GDM1 (cell line): ENCODE results near the gene TFAP2E.

Experiments used
- DNase-seq: peaks from one replicate; lab custom pipeline; 2025; lab: John Stamatoyannopoulos, UW

Gene TFAP2E

GRCh38 chr1:35557118-35557610, 15.9 kb upstream of the TFAP2E start, which contains the start of gene KIAA0319L:
KIAA0319L (minus strand) TSS chr1:35557403; CDS start chr1:35554491, 2,912 bp downstream.
- no peak for DNase-seq

GRCh38 chr1:35557611-35558373, 15.3 kb upstream of the TFAP2E start, which contains the start of gene NCDN:
NCDN (plus strand) TSS chr1:35557799; CDS start chr1:35558191, 392 bp downstream.
- DNase-seq: peak; percentile 95

GRCh38 chr1:35558374-35559316, 14.5 kb upstream of the TFAP2E start:
- DNase-seq: no peak

GRCh38 chr1:35559317-35559944, 13.7 kb upstream of the TFAP2E start:
- DNase-seq: no peak

GRCh38 chr1:35560256-35561225, 12.6 kb upstream of the TFAP2E start:
- no peak for DNase-seq

GRCh38 chr1:35561297-35561971, 11.7 kb upstream of the TFAP2E start:
- DNase-seq: no peak

GRCh38 chr1:35561972-35562680, 11.0 kb upstream of the TFAP2E start:
- DNase-seq: no peak

- DNase-seq: no peak
Measured at GRCh38 chr1:35563166-35563565, 9.9 kb upstream of the TFAP2E start.

GRCh38 chr1:35564037-35564883, 8.9 kb upstream of the TFAP2E start:
- peak; percentile 54 for DNase-seq

- no peak for DNase-seq
Measured at GRCh38 chr1:35564884-35565741, 8.0 kb upstream of the TFAP2E start.

- no peak for DNase-seq
Measured at GRCh38 chr1:35565742-35566133, 7.4 kb upstream of the TFAP2E start.

GRCh38 chr1:35567947-35568558, 5.1 kb upstream of the TFAP2E start:
- DNase-seq: no peak

- DNase-seq: peak; percentile 60
Measured at GRCh38 chr1:35568975-35569395, 4.1 kb upstream of the TFAP2E start.

GRCh38 chr1:35569936-35570335, 3.2 kb upstream of the TFAP2E start:
- no peak for DNase-seq

- DNase-seq: no peak
Measured at GRCh38 chr1:35570589-35571137, 2.5 kb upstream of the TFAP2E start.

- DNase-seq: no peak
Measured at GRCh38 chr1:35571263-35571662, 1.9 kb upstream of the TFAP2E start.

GRCh38 chr1:35572296-35572695, 818 bp upstream of the TFAP2E start:
- no peak for DNase-seq
